GM18505 (cell line): Measurements from ENCODE around the gene PPFIBP2.
"Not testable (repeated sequence)": the region's sequence is repeated elsewhere in the genome, so short reads cannot be mapped to it uniquely, and the experiment has no call there.

Source experiments
- ATAC-seq: cut with Tn5 transposase; IDR thresholded peaks from one replicate; pipeline ENCODE4 v1.9.1; 2021; ENCODE audit not compliant: unreplicated experiment
- POLR2A ChIP-seq: IDR thresholded peaks from 4 replicates; pipeline ENCODE4 v1.6.1; 2011; ENCODE audit warnings: borderline replicate concordance; ENCODE audit not compliant: insufficient read depth, insufficient read length; ENCODE audit errors: extremely low read depth

PPFIBP2 gene

DNA sequence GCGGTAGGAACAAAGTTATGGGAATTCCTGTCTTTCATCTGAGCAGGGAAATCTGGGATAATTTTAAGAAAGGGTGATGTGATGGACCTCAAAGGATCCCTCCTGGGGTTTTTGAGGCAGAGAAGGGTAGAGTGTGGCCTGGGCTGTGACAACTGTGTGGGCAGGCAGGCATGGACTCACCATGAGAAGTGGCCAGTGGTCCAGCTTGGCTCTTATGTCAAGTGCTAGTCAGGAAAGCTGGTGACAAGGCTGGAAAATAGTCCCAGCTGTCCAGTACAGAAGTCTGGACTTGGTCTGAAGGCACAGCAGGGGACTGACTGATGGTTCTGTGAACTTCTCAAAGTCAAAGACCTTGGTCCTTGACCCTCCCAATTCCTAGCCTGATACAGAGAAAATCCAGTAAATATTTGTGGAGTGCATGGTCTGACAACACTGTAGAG, 1.7 kb downstream of the PPFIBP2 start:
- no peak for TF ChIP-seq POLR2A
- ATAC-seq, result no peak

- TF ChIP-seq POLR2A, result no peak
- no peak for ATAC-seq
Measured at GRCh38 chr11:7516475-7516874, 2.7 kb downstream of the PPFIBP2 start.

DNA sequence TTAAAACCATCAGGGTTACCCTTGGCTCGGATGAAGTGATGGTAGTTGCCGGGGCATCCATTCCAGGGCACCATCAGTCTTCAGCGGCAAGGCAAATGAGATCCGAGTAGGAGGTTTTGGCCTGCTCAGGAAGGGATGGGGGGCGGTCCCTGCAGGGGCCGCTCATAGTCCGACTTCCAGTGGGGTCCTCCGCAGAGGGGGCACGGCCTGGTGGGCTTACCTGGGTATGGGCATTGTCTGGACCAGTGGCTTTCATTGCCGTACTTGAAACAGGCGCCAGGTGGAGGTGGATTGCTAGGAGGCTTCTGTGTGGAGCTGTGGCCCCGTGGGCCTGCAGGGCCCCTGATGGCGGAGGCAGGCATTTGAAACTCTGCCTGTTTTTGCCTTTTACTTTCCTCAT, 3.9 kb downstream of the PPFIBP2 start:
- not testable (repeated sequence) for ATAC-seq

- TF ChIP-seq POLR2A, result no peak
- no peak for ATAC-seq
Measured at GRCh38 chr11:7518811-7519562, 5.2 kb downstream of the PPFIBP2 start.

- ATAC-seq, result peak; percentile 35
- peak; percentile 48 for TF ChIP-seq POLR2A
Measured at GRCh38 chr11:7520011-7520942, 6.5 kb downstream of the PPFIBP2 start.

- TF ChIP-seq POLR2A, result peak; percentile 13
- peak; percentile 72 for ATAC-seq
Measured at GRCh38 chr11:7520981-7521487, 7.2 kb downstream of the PPFIBP2 start.

DNA sequence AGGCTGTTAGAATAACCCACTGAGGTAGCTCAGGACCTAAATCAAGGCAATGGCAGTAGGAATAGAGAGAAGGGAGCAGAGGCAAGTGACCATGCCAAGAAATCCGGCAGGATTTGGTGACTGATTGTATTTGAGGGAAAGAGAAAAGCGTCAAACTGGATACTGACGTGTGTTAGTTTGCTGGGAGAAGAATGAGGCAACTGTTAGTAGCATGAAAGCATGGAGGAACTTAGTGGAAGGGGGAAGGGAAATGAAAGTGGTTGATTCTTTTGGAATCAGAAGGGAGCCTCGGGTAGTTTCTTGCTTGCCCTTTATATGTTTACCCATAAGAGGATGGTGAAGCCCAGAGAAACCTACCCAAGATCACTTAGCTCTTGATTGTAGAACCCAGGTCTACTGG, 8.3 kb downstream of the PPFIBP2 start:
- ATAC-seq, result no peak
- TF ChIP-seq POLR2A, result no peak

GRCh38 chr11:7522546-7522945, 8.7 kb downstream of the PPFIBP2 start:
- no peak for ATAC-seq
- no peak for TF ChIP-seq POLR2A

DNA sequence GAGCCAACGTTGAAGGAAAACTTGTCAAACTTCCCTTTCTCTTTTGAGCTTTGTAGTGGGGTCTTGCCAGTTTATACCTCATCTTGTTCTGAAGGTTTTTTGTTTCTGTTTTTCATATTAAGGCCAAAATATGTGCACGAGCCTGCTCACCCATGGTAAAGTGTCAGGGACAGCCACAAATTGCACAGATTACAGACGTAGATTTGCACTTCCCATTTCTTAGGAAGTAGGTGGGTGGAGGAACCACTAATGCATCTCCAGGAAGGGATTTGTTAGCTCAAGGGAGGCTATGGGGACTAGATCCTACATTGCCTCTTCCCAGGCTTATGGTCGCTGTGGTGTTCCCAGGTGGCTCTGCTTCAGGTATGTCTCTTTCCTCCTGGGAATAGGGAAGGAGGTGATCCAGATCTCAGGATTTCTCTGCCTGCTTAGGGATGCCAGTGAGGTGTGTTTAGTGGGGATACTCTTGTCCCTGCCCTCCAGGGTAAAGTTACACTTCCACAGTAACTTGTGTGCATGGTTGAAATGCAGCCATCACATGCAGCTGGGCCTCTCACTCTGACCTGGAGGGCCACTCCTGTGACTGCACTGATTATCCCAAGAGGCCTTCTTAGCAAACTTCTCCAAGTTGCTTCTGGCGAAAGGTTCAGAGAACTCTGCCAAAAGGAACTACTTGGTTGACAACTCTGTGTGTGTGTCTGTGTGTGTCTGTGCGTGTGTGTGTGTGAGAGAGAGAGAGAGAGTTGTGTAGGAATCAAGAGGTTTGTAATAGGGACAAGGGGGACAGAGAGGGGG, 9.8 kb downstream of the PPFIBP2 start:
- TF ChIP-seq POLR2A, result no peak
- no peak for ATAC-seq

GRCh38 chr11:7524462-7525235, 10.8 kb downstream of the PPFIBP2 start:
- no peak for ATAC-seq

DNA sequence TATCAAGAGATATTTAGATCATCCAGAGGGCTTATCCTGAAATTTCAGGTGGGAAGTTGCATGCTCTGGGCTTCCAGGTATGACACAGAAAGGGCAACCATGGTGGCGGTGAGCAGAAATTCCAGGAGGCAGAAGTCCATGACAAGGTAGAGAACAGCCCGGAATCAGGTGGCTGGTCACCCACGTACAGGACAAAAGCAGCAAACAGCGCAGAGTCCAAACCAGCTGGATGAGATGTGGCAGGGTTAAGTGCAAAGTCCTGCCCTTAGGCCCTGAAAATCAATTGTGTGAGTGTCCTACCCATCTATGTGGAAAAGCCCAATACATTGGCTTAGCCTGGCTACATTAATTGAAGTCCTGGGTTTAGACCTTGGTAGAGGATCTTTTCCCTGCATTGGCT, 11.6 kb downstream of the PPFIBP2 start:
- TF ChIP-seq POLR2A, result no peak
- ATAC-seq, result no peak

More at GRCh38 chr11:7524462-7525235, 10.8 kb downstream of the PPFIBP2 start:
- TF ChIP-seq POLR2A, result no peak

- no peak for TF ChIP-seq POLR2A
- no peak for ATAC-seq
Measured at GRCh38 chr11:7527029-7527428, 13.2 kb downstream of the PPFIBP2 start.
